ENCODE results near the gene TMEM50B. TPM values are rescaled to one million over a fixed set of nuclear protein-coding genes. Genes with fewer than 3 reads are reported as not detected.

The TMEM50B gene
- total RNA-seq, 2 donors from 2014 or later = 29.0 to 50.1 TPM

- no peaks in the 10 kb centered on the region for H3K9me3 ChIP-seq
- H3K27me3 ChIP-seq = no peaks in the 10 kb centered on the region
- H3K36me3 ChIP-seq = no peaks in the 10 kb centered on the region
- no peak overlapping the region for H3K4me3 ChIP-seq
- TF ChIP-seq, protein P1, sequence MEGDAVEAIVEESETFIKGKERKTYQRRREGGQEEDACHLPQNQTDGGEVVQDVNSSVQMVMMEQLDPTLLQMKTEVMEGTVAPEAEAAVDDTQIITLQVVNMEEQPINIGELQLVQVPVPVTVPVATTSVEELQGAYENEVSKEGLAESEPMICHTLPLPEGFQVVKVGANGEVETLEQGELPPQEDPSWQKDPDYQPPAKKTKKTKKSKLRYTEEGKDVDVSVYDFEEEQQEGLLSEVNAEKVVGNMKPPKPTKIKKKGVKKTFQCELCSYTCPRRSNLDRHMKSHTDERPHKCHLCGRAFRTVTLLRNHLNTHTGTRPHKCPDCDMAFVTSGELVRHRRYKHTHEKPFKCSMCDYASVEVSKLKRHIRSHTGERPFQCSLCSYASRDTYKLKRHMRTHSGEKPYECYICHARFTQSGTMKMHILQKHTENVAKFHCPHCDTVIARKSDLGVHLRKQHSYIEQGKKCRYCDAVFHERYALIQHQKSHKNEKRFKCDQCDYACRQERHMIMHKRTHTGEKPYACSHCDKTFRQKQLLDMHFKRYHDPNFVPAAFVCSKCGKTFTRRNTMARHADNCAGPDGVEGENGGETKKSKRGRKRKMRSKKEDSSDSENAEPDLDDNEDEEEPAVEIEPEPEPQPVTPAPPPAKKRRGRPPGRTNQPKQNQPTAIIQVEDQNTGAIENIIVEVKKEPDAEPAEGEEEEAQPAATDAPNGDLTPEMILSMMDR (IDR thresholded peaks at IDR 0.05) = no peak
- no peak overlapping the region for H3K27ac ChIP-seq
- no peak overlapping the region for H3K9ac ChIP-seq (ENCODE audit: low read depth in 2 of 2, low read length in 2 of 2)
- DNase-seq = no peak
- intact Hi-C loops (cut with DNase I) = no loop called here
- H3K4me1 ChIP-seq = no peaks in the 10 kb centered on the region
Observed at GRCh38 chr21:33488936-33489335, 9.2 kb upstream of the TMEM50B start.

GRCh38 chr21:33487996-33488395, 8.2 kb upstream of the TMEM50B start:
- TF ChIP-seq, protein P1 (IDR thresholded peaks at IDR 0.05) = no peak

DNA sequence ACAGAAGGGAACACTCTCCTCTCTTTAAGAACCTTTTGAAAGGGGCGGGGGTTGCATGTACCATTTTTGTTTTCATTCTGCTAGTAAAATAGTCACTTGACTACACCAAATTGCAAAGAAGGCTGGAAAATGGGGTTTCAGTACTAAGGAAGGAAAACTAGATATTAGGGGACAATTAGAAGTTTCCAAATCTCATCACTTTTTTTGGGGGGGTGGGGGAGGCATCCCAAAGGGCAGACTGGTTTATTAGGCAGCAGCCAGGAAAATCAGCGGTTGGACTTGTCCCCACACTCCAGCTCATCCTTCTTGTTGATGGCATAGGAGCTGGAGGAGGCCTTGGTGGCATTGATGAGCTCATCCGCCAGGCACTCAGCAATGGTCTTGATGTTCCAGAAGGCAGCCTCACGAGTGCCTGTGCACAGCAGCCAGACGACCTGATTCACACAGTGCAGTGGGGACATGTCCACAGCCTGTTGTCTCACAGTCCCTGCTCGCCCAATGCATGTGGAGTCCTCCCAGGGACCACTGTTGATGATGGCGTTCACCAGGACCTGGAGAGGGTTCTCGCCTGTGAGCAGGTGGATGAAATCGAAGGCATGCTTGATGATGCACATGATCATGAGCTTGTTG, 1.7 kb upstream of the TMEM50B start:
- no peak overlapping the region for H3K4me3 ChIP-seq
- TF ChIP-seq, protein P1 (IDR thresholded peaks at IDR 0.05) = no peak
- no peaks in the 10 kb centered on the region for H3K27me3 ChIP-seq
- DNase-seq = no peak
- intact Hi-C loops (cut with DNase I) = loop anchor here (5.0 kb wide), 1 partner anchor 61 kb away; the partner anchor contains the start of genes GART and SON
- H3K36me3 ChIP-seq = no peaks in the 10 kb centered on the region
- H3K9me3 ChIP-seq = no peaks in the 10 kb centered on the region
- peaks cover 5% of the 10 kb centered on the region for H3K4me1 ChIP-seq
- no peak overlapping the region for H3K9ac ChIP-seq (ENCODE audit: low read depth in 2 of 2, low read length in 2 of 2)
- no peak overlapping the region for H3K27ac ChIP-seq

More at GRCh38 chr21:33487996-33488395, 8.2 kb upstream of the TMEM50B start:
- intact Hi-C loops (cut with DNase I) = no loop called here
- no peaks in the 10 kb centered on the region for H3K27me3 ChIP-seq
- H3K9me3 ChIP-seq = no peaks in the 10 kb centered on the region
- no peak overlapping the region for H3K27ac ChIP-seq
- no peaks in the 10 kb centered on the region for H3K4me1 ChIP-seq
- DNase-seq = no peak
- H3K36me3 ChIP-seq = no peaks in the 10 kb centered on the region
- H3K4me3 ChIP-seq = no peak overlapping the region
- H3K9ac ChIP-seq (ENCODE audit: low read depth in 2 of 2, low read length in 2 of 2) = no peak overlapping the region

DNA sequence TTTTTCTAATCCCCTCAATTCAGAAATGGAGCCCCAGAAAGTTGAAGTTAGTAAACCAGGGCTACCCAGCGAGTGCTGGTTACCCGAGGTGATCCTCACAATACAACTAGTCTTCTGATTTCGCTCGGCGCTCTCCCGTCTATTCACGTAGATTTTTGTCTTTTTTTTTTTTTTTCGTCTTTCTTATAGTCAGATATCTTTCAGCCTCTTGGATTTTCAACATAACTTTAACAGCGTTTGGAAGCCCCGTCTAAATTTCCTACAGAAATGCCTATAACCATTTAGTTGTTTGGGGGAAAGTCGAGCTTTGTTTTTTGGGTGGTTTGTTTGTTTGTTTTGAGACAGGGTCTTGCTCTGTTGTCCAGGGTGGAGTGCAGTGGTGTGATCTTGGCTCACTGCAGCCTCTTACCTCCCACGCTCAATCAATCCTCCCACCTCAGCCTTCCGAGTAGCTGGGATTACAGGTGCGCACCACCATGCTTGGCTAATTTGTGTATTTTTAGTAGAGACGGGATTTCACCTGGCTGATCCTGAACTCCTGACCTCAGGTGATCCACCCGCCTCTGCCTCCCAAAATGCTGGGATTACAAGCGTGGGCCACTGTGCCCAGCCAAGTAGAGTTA, 818 bp upstream of the TMEM50B start:
- peaks cover 5% of the 10 kb centered on the region for H3K4me1 ChIP-seq
- H3K36me3 ChIP-seq = no peaks in the 10 kb centered on the region
- peak overlapping the region; percentile 99 for H3K27ac ChIP-seq
- DNase-seq = no peak
- intact Hi-C loops (cut with DNase I) = loop anchor here (5.0 kb wide), 1 partner anchor 62 kb away; the partner anchor contains the start of genes GART and SON
- H3K27me3 ChIP-seq = no peaks in the 10 kb centered on the region
- H3K9ac ChIP-seq (ENCODE audit: low read depth in 2 of 2, low read length in 2 of 2) = peak overlapping the region; percentile 73 to 97
- peak overlapping the region; percentile 99 for H3K4me3 ChIP-seq
- H3K9me3 ChIP-seq = no peaks in the 10 kb centered on the region
- TF ChIP-seq, protein P1 (IDR thresholded peaks at IDR 0.05) = no peak

DNA sequence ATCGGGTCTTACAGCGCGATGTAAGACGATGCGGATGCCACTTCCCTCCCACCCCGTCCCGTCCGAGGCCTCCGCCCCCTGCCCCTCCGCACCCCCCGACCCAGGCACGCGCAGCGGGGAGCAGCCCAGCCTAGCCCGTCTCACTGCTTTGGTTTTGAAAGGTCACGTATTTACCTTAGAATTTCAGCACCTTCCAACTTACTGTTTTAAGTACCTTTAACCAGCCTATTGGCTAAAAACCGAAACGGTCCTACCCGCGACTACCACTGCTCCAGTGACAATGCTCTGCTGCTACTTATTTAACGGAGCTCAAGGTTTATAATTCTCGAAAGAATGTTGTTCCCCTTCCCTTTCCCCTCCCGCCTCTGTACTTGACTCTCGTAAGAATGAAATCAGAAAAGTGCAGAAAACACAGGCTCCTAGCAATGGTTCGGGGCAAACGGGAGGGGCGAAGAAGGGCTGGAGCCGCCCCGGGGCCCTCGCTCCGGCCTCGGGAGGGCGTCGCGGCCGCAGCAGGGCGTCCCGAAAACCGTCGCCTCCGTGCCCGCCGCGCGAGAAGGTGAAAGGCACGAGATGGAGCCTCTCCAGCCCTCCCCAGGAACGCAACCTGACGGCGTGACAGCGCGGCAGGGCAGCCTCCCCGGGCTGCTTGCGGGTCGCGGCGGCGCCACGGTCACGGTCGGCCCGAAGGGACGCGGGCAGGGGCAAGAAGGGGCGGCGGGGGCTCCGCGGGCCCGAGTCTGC, 667 bp downstream of the TMEM50B start:
- no peaks in the 10 kb centered on the region for H3K27me3 ChIP-seq
- peak overlapping the region; percentile 99 for H3K4me3 ChIP-seq
- H3K27ac ChIP-seq = peak overlapping the region; percentile 99
- H3K9me3 ChIP-seq = no peaks in the 10 kb centered on the region
- no peaks in the 10 kb centered on the region for H3K36me3 ChIP-seq
- peak; percentile 47 for DNase-seq
- TF ChIP-seq, protein P1 (IDR thresholded peaks at IDR 0.05) = no peak
- H3K9ac ChIP-seq (ENCODE audit: low read depth in 2 of 2, low read length in 2 of 2) = peak overlapping the region; percentile 87 to 94
- intact Hi-C loops (cut with DNase I) = no loop called here
- peaks cover 5% of the 10 kb centered on the region for H3K4me1 ChIP-seq
